Ishikawa (cell line): ENCODE measurements around the gene ADGRG3.

Experiments used
- CEBPB ChIP-seq: IDR thresholded peaks from 2 replicates; pipeline ENCODE4 v1.6.1; 2012
- CREB1 ChIP-seq: IDR thresholded peaks from 2 replicates; pipeline ENCODE4 v1.6.1; 2012; ENCODE audit warnings: low read depth
- EGR1 ChIP-seq: IDR thresholded peaks from 2 replicates; pipeline ENCODE4 v1.6.1; 2012
- EP300 ChIP-seq: IDR thresholded peaks from 2 replicates; pipeline ENCODE4 v1.6.1; 2012; ENCODE audit warnings: borderline replicate concordance
- FOXM1 ChIP-seq: IDR thresholded peaks from 2 replicates; pipeline ENCODE4 v1.6.1; 2012; ENCODE audit warnings: low read depth, borderline replicate concordance
- RAD21 ChIP-seq: IDR thresholded peaks from 2 replicates; pipeline ENCODE4 v1.6.1; 2012; ENCODE audit warnings: low read depth
- TAF1 ChIP-seq: IDR thresholded peaks from 2 replicates; pipeline ENCODE4 v1.6.1; 2012; ENCODE audit warnings: low read depth, mild to moderate bottlenecking
- TCF12 ChIP-seq: IDR thresholded peaks from 2 replicates; pipeline ENCODE4 v1.6.1; 2012; ENCODE audit warnings: low read depth
- YY1 ChIP-seq: IDR thresholded peaks from 2 replicates; pipeline ENCODE4 v1.6.1; 2012; ENCODE audit warnings: low read depth
- ZBTB7A ChIP-seq: IDR thresholded peaks from 2 replicates; pipeline ENCODE4 v1.6.1; 2012; ENCODE audit warnings: low read depth
- TF ChIP-seq, protein P1 (sequence below): IDR thresholded peaks from 2 replicates; pipeline ENCODE4 v1.6.1; 2012; ENCODE audit warnings: low read depth, mild to moderate bottlenecking
- TF ChIP-seq, protein P2 (sequence below): IDR thresholded peaks from 2 replicates; pipeline ENCODE4 v1.6.1; 2012
- TF ChIP-seq, protein P3 (sequence below): IDR thresholded peaks from 2 replicates; pipeline ENCODE4 v1.6.1; 2012

DNA sequence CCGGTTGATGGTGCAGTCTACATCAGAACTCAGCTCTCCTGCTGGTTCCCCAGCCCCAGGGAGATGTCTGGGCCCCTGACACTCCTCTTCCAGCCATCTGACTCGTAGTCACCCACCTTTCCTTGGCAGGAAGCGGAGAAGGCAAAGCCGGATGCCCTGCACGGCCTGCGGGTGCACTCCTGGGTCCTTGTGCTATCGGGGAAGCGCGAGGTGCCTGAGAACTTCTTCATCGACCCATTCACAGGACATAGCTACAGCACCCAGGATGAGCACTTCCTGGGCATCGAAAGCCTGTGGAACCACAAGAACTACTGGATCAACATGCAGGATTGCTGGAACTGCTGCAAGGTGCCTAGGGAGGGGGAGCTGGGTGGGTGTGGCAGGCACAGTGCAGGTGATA lies 39.2 kb downstream of the ADGRG3 start:
- TF ChIP-seq YY1: no peak
- TF ChIP-seq FOXM1: no peak
- TF ChIP-seq CEBPB: no peak
- TF ChIP-seq, protein P1, sequence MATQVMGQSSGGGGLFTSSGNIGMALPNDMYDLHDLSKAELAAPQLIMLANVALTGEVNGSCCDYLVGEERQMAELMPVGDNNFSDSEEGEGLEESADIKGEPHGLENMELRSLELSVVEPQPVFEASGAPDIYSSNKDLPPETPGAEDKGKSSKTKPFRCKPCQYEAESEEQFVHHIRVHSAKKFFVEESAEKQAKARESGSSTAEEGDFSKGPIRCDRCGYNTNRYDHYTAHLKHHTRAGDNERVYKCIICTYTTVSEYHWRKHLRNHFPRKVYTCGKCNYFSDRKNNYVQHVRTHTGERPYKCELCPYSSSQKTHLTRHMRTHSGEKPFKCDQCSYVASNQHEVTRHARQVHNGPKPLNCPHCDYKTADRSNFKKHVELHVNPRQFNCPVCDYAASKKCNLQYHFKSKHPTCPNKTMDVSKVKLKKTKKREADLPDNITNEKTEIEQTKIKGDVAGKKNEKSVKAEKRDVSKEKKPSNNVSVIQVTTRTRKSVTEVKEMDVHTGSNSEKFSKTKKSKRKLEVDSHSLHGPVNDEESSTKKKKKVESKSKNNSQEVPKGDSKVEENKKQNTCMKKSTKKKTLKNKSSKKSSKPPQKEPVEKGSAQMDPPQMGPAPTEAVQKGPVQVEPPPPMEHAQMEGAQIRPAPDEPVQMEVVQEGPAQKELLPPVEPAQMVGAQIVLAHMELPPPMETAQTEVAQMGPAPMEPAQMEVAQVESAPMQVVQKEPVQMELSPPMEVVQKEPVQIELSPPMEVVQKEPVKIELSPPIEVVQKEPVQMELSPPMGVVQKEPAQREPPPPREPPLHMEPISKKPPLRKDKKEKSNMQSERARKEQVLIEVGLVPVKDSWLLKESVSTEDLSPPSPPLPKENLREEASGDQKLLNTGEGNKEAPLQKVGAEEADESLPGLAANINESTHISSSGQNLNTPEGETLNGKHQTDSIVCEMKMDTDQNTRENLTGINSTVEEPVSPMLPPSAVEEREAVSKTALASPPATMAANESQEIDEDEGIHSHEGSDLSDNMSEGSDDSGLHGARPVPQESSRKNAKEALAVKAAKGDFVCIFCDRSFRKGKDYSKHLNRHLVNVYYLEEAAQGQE: no peak
- no peak for TF ChIP-seq CREB1
- TF ChIP-seq RAD21: no peak
- TF ChIP-seq, protein P2, sequence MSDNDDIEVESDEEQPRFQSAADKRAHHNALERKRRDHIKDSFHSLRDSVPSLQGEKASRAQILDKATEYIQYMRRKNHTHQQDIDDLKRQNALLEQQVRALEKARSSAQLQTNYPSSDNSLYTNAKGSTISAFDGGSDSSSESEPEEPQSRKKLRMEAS: no peak
- TF ChIP-seq ZBTB7A: no peak
- no peak for TF ChIP-seq TAF1
- TF ChIP-seq TCF12: no peak
- no peak for TF ChIP-seq EP300
- TF ChIP-seq, protein P3, sequence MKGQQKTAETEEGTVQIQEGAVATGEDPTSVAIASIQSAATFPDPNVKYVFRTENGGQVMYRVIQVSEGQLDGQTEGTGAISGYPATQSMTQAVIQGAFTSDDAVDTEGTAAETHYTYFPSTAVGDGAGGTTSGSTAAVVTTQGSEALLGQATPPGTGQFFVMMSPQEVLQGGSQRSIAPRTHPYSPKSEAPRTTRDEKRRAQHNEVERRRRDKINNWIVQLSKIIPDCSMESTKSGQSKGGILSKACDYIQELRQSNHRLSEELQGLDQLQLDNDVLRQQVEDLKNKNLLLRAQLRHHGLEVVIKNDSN: no peak
- TF ChIP-seq EGR1: no peak
